SK-N-MC (cell line): ENCODE data around the gene CHRM5.

Source experiments
- EZH2 ChIP-seq: fragments of 200-600 bp; sonication (generic); IDR thresholded peaks from one replicate; pipeline ENCODE4 v1.6.1; 2017; ENCODE audit warnings: antibody characterized with exemption
- FOXP2 ChIP-seq: optimal IDR thresholded peaks from 2 replicates; pipeline ENCODE3; 2011; ENCODE audit warnings: mild to moderate bottlenecking, moderate library complexity; ENCODE audit not compliant: insufficient read depth; ENCODE audit errors: extremely low read length, control extremely low read depth

DNA sequence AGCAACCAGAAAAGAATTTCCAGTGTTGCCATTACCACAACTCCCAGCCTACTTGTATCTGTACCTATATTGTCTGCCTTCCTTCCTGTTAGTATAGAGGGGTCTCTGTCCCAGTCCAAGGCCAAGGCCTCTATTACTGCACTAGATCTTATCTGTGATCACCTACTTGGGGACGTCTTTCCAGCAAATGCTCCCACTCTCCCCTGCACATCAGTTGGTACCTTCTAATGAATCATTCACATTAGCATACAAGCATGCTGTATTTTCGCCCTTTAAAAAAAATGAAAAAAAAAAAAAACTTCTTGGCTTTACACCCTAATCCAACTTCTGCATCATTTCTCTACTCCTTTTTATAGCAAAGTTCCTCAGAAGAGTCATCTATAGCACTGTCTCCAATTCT lies 75.5 kb downstream of the CHRM5 start:
- TF ChIP-seq EZH2 (no peak), FOXP2 (no peak)
